Upper lobe of left lung (tissue), 4 donors: Measurements from ENCODE around the gene SIK2.

Experiments used
- POLR2A ChIP-seq, 4 donors: fragments of 450-650 bp; IDR thresholded peaks; one replicate each; pipeline ENCODE4 v1.5.1; 2016 to 2017; ENCODE audit warnings: antibody characterized with exemption in 4 of 4, mild to moderate bottlenecking in 2 of 4
- POLR2AphosphoS5 ChIP-seq, 2 donors: sonication (generic); formaldehyde crosslinking; IDR thresholded peaks; one replicate each; pipeline ENCODE4 v1.5.1; 2017; ENCODE audit warnings: antibody characterized with exemption in 2 of 2
- TF ChIP-seq, protein P1 (sequence below), 6 experiments: fragments of 450-650 bp in 4 of 6; fragments of 200-600 bp in 2 of 6; sonication (generic) in 2 of 6; IDR thresholded peaks; one replicate each; pipeline ENCODE4 v1.5.1; 2016 to 2019; ENCODE audit warnings: antibody characterized with exemption in 6 of 6

DNA sequence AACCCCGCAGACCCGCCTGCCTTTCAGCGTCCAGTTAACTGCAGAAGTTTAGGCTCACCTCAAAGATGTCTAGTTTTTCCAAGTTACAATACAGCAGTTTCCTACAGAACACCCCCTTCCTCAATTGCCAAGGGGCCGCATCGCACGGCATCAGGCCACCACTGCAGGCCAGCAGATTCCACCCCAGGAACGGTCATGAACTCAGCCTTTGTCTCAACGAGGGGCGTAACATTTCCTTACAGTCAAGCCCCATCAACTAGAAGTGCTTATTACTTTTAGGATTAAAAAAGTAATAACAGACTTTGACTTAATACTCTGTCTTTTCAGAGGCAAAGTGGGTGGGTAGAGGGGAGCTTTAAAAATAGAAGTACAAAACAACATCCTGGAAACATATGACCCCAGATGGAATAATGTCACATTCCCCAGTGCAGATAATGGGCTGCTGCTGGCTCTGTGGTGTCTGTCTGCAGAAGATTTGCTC is 127.6 kb downstream of the SIK2 start:
- TF ChIP-seq, protein P1, sequence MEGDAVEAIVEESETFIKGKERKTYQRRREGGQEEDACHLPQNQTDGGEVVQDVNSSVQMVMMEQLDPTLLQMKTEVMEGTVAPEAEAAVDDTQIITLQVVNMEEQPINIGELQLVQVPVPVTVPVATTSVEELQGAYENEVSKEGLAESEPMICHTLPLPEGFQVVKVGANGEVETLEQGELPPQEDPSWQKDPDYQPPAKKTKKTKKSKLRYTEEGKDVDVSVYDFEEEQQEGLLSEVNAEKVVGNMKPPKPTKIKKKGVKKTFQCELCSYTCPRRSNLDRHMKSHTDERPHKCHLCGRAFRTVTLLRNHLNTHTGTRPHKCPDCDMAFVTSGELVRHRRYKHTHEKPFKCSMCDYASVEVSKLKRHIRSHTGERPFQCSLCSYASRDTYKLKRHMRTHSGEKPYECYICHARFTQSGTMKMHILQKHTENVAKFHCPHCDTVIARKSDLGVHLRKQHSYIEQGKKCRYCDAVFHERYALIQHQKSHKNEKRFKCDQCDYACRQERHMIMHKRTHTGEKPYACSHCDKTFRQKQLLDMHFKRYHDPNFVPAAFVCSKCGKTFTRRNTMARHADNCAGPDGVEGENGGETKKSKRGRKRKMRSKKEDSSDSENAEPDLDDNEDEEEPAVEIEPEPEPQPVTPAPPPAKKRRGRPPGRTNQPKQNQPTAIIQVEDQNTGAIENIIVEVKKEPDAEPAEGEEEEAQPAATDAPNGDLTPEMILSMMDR (IDR thresholded peaks at IDR 0.05), result no peak
- no peak for TF ChIP-seq POLR2A (IDR thresholded peaks at IDR 0.05)
- no peak for TF ChIP-seq POLR2AphosphoS5 (IDR thresholded peaks at IDR 0.05)
